HG03135 (cell line): ENCODE data around the gene MYH4.

ENCODE experiments used
- ATAC-seq: cut with Tn5 transposase; IDR thresholded peaks from one replicate; pipeline ENCODE4 v1.9.1; 2021; ENCODE audit warnings: mild to moderate bottlenecking, moderate library complexity; ENCODE audit not compliant: unreplicated experiment

Gene MYH4

GRCh38 chr17:10421900-10422542, 47.3 kb downstream of the MYH4 start, which contains the start of gene MYH8:
TSS of gene MYH8 (minus strand) at chr17:10421950. CDS start at chr17:10420227, 1,723 bp downstream.
- no peak for ATAC-seq

- no peak for ATAC-seq
These were observed 48.1 kb downstream of the MYH4 start for GRCh38 chr17:10421211-10421610.

GRCh38 chr17:10420811-10421210, 48.5 kb downstream of the MYH4 start:
- ATAC-seq, result no peak

GRCh38 chr17:10417431-10417830, 51.9 kb downstream of the MYH4 start:
- ATAC-seq, result no peak

- no peak for ATAC-seq
These were observed 54.2 kb downstream of the MYH4 start for GRCh38 chr17:10415161-10415560.

- ATAC-seq, result no peak
These were observed 65.8 kb downstream of the MYH4 start for GRCh38 chr17:10403589-10403988.

GRCh38 chr17:10398352-10398751, 71.0 kb downstream of the MYH4 start:
- no peak for ATAC-seq

- ATAC-seq, result no peak
These were observed 72.7 kb downstream of the MYH4 start for GRCh38 chr17:10396524-10397163.

GRCh38 chr17:10394201-10394887, 75.0 kb downstream of the MYH4 start:
- ATAC-seq, result no peak
